Measurements from ENCODE around the gene SCN9A. TPM values are rescaled to one million over a fixed set of nuclear protein-coding genes. Genes with fewer than 3 reads are reported as not detected.

The SCN9A gene
- total RNA-seq, 1 donor from 2014 or later, result 1.4 TPM

- no peak for TF ChIP-seq CTCF (IDR thresholded peaks at IDR 0.05; ENCODE audit: borderline replicate concordance)
- Histone ChIP-seq H3K27me3 (ENCODE audit: low read depth) (no peaks in the 10 kb centered on the region), H3K36me3 (no peaks in the 10 kb centered on the region), H3K4me1 (no peaks in the 10 kb centered on the region), H3K27ac (replicated peaks) (no peak overlapping the region), H3K9me3 (replicated peaks) (peaks cover 2% of the 10 kb centered on the region), H3K4me3 (no peak overlapping the region)
- DNase-seq, result no peak
- intact Hi-C loops (cut with micrococcal nuclease), result no loop called here
Measured at GRCh38 chr2:166404831-166405568, 29.3 kb upstream of the SCN9A start.

- no peak for TF ChIP-seq CTCF (IDR thresholded peaks at IDR 0.05; ENCODE audit: borderline replicate concordance)
- no peaks in the 10 kb centered on the region for H3K27me3 ChIP-seq (ENCODE audit: low read depth)
- no peaks in the 10 kb centered on the region for H3K36me3 ChIP-seq
- H3K4me3 ChIP-seq, result no peak overlapping the region
- H3K27ac ChIP-seq (replicated peaks), result no peak overlapping the region
- intact Hi-C loops (cut with micrococcal nuclease), result no loop called here
- no peak for DNase-seq
- no peaks in the 10 kb centered on the region for H3K4me1 ChIP-seq
- H3K9me3 ChIP-seq (replicated peaks), result peaks cover 9% of the 10 kb centered on the region
Measured at GRCh38 chr2:166394245-166394644, 18.5 kb upstream of the SCN9A start.

GRCh38 chr2:166393008-166393407 lies 17.3 kb upstream of the SCN9A start:
- DNase-seq, result no peak
- Histone ChIP-seq H3K4me1 (no peaks in the 10 kb centered on the region), H3K27me3 (ENCODE audit: low read depth) (no peaks in the 10 kb centered on the region), H3K27ac (replicated peaks) (no peak overlapping the region), H3K4me3 (no peak overlapping the region), H3K9me3 (replicated peaks) (no peaks in the 10 kb centered on the region), H3K36me3 (no peaks in the 10 kb centered on the region)
- TF ChIP-seq CTCF (IDR thresholded peaks at IDR 0.05; ENCODE audit: borderline replicate concordance), result no peak
- intact Hi-C loops (cut with micrococcal nuclease), result no loop called here

GRCh38 chr2:166388481-166389070 lies 12.8 kb upstream of the SCN9A start:
- intact Hi-C loops (cut with micrococcal nuclease), result no loop called here

GRCh38 chr2:166385313-166385712 lies 9.6 kb upstream of the SCN9A start:
- DNase-seq, result no peak
- no peaks in the 10 kb centered on the region for H3K9me3 ChIP-seq (replicated peaks)
- no peak overlapping the region for H3K27ac ChIP-seq (replicated peaks)
- intact Hi-C loops (cut with micrococcal nuclease), result no loop called here
- no peaks in the 10 kb centered on the region for H3K4me1 ChIP-seq
- H3K27me3 ChIP-seq (ENCODE audit: low read depth), result no peaks in the 10 kb centered on the region
- TF ChIP-seq CTCF (IDR thresholded peaks at IDR 0.05; ENCODE audit: borderline replicate concordance), result no peak
- H3K36me3 ChIP-seq, result no peaks in the 10 kb centered on the region
- H3K4me3 ChIP-seq, result no peak overlapping the region

More at GRCh38 chr2:166388481-166389070, 12.8 kb upstream of the SCN9A start:
- no peak for DNase-seq
- no peak for TF ChIP-seq CTCF (IDR thresholded peaks at IDR 0.05; ENCODE audit: borderline replicate concordance)
- no peaks in the 10 kb centered on the region for H3K36me3 ChIP-seq
- no peaks in the 10 kb centered on the region for H3K27me3 ChIP-seq (ENCODE audit: low read depth)
- no peak overlapping the region for H3K27ac ChIP-seq (replicated peaks)
- H3K9me3 ChIP-seq (replicated peaks), result no peaks in the 10 kb centered on the region
- no peak overlapping the region for H3K4me3 ChIP-seq
- H3K4me1 ChIP-seq, result no peaks in the 10 kb centered on the region

Data from left ventricle myocardium inferior (tissue), 1 donor.